Fibroblast of pulmonary artery (primary cell): ENCODE data around the gene RASEF.

Source experiments
- DNase-seq: peaks from one replicate; pipeline ENCODE4 v3.0.0-alpha.2; 2010; ENCODE audit warnings: low read depth
- H3K4me3 ChIP-seq: replicated peaks from 2 replicates; pipeline ENCODE4 v1.5.1; 2011; ENCODE audit warnings: low read depth, mild to moderate bottlenecking, control low read depth, low read length, moderate library complexity
- TF ChIP-seq, protein P1 (sequence below): IDR thresholded peaks from 2 replicates; pipeline ENCODE4 v1.5.1; 2011; ENCODE audit warnings: mild to moderate bottlenecking, control low read depth, low read length, inconsistent platforms; ENCODE audit errors: missing control alignments

Gene RASEF

DNA sequence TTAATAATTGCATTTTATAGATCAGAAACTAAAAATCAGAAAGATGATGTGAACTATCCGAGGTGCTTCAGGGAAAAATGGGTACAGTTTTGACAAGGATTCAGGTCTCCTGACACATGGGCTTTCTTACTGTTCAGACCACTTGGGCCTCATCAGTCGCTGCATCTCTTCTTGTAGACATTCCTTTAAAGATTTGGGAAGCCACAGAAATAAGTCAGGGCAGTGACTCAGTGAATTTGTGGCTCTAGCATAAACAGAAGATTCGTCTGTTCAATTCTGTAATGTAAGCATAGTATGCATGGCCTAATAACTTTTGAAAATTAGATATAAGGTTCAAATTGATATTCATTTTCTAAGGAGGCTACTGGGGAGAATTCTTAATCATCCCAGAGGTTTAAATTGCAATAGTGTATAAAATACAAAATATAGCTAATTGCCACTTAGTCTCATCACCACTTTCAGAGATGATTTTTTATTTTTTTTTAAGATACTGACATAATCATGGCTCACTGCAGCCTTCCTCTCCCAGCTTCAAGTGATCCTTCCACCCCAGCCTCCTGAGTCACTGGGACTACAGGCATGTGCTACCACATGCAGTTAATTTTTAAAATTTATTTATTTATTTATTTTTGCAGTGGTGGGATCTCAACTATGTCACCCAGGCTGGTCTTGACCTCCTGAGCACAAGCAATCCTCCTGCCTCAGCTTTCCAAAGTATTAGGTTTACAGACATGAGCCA lies 48.9 kb downstream of the RASEF start:
- DNase-seq = no peak
- TF ChIP-seq, protein P1, sequence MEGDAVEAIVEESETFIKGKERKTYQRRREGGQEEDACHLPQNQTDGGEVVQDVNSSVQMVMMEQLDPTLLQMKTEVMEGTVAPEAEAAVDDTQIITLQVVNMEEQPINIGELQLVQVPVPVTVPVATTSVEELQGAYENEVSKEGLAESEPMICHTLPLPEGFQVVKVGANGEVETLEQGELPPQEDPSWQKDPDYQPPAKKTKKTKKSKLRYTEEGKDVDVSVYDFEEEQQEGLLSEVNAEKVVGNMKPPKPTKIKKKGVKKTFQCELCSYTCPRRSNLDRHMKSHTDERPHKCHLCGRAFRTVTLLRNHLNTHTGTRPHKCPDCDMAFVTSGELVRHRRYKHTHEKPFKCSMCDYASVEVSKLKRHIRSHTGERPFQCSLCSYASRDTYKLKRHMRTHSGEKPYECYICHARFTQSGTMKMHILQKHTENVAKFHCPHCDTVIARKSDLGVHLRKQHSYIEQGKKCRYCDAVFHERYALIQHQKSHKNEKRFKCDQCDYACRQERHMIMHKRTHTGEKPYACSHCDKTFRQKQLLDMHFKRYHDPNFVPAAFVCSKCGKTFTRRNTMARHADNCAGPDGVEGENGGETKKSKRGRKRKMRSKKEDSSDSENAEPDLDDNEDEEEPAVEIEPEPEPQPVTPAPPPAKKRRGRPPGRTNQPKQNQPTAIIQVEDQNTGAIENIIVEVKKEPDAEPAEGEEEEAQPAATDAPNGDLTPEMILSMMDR = no peak
- no peak overlapping the region for H3K4me3 ChIP-seq

DNA sequence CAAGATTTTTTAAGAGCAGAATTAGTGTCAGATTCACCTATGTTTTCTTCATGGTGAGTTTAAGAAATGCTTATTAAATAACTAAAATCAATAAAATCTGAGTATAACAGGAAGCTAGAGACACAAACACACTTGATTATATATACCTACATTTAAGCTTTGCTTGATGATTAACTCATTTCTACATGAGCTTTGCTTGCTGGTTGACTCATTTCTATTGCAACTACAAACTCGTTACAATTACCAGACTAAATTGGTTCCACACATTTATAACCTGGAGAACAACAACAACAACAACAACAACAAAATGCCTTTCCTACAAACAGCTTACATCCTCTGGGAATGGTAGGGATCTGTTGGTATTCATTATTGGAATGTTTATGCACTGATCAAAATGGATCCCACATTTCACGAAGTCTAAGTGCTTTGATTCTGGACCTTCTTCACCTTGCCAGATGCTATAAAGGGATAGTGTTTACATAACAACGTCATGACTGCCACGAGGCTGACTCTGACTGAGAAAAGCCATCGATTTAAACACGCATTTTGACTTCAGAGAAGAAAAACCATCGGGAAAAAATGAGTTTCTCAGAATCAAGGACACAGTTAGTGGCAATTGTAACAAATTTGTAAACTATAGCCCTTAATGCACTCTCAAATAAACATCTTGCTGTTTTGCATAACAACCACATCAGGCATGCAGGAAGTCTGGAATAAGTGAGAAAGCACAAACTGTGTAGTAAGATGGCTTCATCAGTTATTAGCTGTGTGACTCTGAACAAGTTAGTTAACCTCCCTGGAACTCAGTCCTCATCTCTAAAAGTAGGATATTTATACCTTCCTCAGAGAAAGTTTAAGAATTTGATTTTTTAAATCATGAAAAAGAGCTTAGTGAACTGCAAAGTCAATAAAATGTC lies 49.8 kb downstream of the RASEF start:
- DNase-seq = no peak

DNA sequence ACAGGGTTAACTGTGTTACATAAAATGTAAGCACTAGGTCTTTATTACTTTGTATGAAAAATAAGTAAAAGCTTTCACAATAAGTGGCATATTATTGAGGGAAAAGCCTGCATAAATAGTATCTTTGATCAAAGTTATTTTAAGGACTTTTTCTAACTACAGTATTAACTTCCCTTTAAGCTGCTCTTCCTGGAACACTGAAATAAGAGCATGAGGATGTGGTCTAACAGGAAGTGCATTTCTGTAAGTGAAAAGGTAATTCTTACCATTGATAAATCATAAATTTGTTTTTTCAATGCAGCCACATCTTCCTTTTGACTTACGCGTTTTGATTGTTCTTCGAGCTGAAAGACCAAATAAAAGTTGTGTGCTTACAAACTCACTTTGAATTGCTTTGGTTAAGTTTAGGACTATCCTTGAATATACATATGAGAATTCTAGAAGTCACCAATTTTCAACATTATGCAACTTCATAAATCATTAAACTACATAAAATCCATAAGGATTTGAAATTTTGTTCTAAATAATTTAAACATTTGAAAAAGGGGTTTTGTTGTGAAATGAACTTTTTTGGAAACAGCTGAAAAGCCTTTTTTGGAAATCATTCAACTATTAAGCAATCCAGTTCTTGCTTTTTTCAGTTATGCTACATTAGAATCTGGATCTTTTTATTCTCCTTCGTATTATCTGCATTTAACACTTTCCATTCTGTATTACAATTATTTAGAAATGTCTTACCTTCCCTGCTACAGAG lies 50.6 kb downstream of the RASEF start:
- DNase-seq = no peak
- no peak overlapping the region for H3K4me3 ChIP-seq
- TF ChIP-seq, protein P1 = no peak

More for the DNA sequence above, 49.8 kb downstream of the RASEF start:
- H3K4me3 ChIP-seq = no peak overlapping the region
- TF ChIP-seq, protein P1 = no peak

DNA sequence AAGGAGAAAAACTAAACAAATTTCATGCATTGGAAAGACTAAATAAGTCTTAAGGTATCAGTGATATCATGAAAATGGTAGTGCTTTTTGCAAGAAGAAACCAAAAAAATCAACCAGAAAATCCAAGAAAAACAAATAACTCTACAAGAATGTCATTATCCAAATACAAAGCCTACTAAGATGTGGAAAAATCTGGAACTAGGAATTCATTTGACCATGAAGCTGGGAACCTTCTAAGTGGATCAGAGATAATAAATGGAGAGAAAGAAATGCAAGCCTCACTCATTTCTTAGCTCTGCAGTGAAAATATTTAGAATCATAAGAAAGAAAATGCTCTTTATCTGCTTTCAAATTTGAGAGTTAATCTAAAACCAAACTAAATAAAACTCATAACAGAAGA lies 51.3 kb downstream of the RASEF start:
- DNase-seq = no peak
- H3K4me3 ChIP-seq = no peak overlapping the region
- TF ChIP-seq, protein P1 = no peak

DNA sequence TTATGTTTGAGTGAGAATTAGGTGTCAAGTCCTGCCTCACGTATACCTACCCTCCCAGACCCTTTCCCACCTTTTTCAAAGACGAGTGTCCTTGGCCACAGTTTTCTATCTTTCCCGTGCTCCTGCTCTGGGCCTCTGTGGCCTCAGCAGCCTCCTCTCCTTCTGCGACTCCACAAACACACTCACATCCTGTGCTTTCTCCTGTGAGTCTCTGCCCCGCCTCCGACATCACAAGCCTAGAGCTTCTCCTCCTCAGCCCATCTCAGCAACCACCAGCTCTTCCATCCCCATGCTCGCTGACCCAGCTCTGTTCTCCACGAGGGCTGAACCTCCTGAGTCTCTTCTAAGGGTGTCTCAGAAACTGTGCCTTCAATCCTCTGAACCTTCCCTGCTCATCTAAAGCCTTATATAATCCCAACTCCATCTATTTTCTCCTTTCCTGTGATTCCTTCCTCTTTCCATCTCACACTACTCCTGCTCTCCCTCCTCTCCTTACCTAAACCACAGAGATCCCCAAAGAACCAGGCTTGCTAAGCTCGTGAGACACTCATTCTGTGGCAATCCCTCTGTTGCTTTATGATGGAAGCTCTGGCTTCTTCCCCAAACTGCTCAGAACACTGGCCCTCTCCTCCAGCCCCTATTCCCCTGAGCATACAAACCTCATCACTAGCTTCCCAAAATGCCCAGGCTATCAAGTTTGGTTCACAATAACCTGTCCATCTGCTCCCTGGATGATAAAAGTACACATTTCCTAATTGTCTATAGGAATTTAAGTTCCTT lies 55.2 kb downstream of the RASEF start:
- DNase-seq = no peak
- no peak overlapping the region for H3K4me3 ChIP-seq
- TF ChIP-seq, protein P1 = no peak

DNA sequence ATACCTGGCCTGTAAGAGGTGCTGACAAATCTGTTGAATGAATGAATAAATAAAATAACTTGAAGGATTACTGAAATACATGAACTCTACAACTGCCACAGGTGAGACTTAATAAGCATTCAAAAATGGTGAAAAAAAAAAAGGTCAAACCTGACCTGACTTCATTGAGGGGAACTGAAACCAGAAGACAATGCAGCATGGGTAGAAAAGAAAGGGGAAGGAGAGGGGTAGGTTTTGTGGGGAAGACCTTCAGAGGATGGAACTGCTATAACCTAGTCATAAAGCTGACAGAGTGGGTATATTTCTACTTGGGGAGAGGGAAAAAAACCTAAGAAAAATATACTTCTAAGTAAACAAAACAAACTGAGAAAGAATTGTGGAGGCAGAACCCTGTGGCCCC lies 56.6 kb downstream of the RASEF start:
- DNase-seq = no peak
- H3K4me3 ChIP-seq = no peak overlapping the region
- TF ChIP-seq, protein P1 = no peak
